GM12892 (cell line): Measurements from ENCODE around the gene RAB23.

Experiments
- POLR2A ChIP-seq: IDR thresholded peaks from 2 replicates; pipeline ENCODE4 v1.6.1; 2011; ENCODE audit warnings: low read depth, low read length, control low read depth
- POLR2AphosphoS5 ChIP-seq: IDR thresholded peaks from 2 replicates; pipeline ENCODE4 v1.6.1; 2011; ENCODE audit warnings: low read depth, low read length, control low read depth
- TAF1 ChIP-seq: IDR thresholded peaks from 2 replicates; pipeline ENCODE4 v1.6.1; 2011; ENCODE audit warnings: low read depth, mild to moderate bottlenecking, control low read depth, low read length, borderline replicate concordance

DNA sequence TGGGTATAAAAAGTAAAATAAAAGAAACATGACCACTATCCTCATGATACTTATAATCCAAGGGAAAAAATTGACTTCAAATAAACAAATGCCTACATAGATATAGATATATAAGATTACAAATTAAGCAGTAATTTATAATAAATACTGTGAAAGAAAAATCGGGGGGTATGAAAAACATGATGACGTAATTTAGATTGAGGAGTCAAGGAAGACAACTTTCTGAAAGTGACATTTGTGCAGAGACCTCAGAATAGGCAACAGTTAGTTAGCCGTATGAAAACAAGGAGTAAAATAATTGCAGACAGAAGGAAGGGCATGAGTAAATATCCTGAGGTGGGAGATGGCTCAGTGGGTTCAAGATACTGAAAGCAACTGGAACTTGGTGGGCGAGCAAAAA is 28.2 kb upstream of the RAB23 start:
- TF ChIP-seq POLR2A (no peak), POLR2AphosphoS5 (no peak), TAF1 (no peak)
